Activated CD4-positive, alpha-beta T cell treated with anti-CD3 and anti-CD28 coated beads, Interleukin-2, Interleukin-4, amounts not matched to agents 100 ng/mL and 50 ng/mL, durations not matched to agents 16 hours and 8 hours (primary cell): ENCODE measurements around the gene PTGIS.
"Not testable (repeated sequence)": the region's sequence is repeated elsewhere in the genome, so short reads cannot be mapped to it uniquely, and the experiment has no call there.

Experiments
- DNase-seq: peaks from one replicate; pipeline ENCODE4 v3.0.0-alpha.2; 2020; ENCODE audit warnings: low spot score

The PTGIS gene

GRCh38 chr20:49567421-49568277 is at the start of gene PTGIS:
Gene PTGIS (minus strand): TSS chr20:49568137. CDS start chr20:49568116, 21 bp downstream.
- DNase-seq, result no peak

GRCh38 chr20:49617394-49617793 is 49.5 kb upstream of the PTGIS start:
- DNase-seq, result not testable (repeated sequence)

- no peak for DNase-seq
Observed at GRCh38 chr20:49616154-49617007, 48.4 kb upstream of the PTGIS start.

- DNase-seq, result no peak
Observed at GRCh38 chr20:49615401-49616153, 47.6 kb upstream of the PTGIS start.

- DNase-seq, result not testable (repeated sequence)
Observed at GRCh38 chr20:49615051-49615400, 47.1 kb upstream of the PTGIS start.

GRCh38 chr20:49614338-49615050 is 46.6 kb upstream of the PTGIS start:
- no peak for DNase-seq

GRCh38 chr20:49612127-49612738 is 44.3 kb upstream of the PTGIS start:
- no peak for DNase-seq

GRCh38 chr20:49611539-49612126 is 43.7 kb upstream of the PTGIS start:
- not testable (repeated sequence) for DNase-seq

- DNase-seq, result peak; percentile 88
Observed at GRCh38 chr20:49610691-49611538, 43.0 kb upstream of the PTGIS start.

- DNase-seq, result peak; percentile 83
Observed at GRCh38 chr20:49608752-49609670, 41.1 kb upstream of the PTGIS start.

GRCh38 chr20:49607568-49607967 is 39.6 kb upstream of the PTGIS start:
- DNase-seq, result no peak

- no peak for DNase-seq
Observed at GRCh38 chr20:49603209-49603627, 35.3 kb upstream of the PTGIS start.

GRCh38 chr20:49602345-49603208 is 34.6 kb upstream of the PTGIS start:
- DNase-seq, result no peak

GRCh38 chr20:49601153-49601924 is 33.4 kb upstream of the PTGIS start:
- DNase-seq, result no peak

GRCh38 chr20:49599746-49600113 is 31.8 kb upstream of the PTGIS start:
- DNase-seq, result no peak

- no peak for DNase-seq
Observed at GRCh38 chr20:49597825-49598395, 30.0 kb upstream of the PTGIS start.
